Sigmoid colon (tissue), 7 donors: Measurements from ENCODE around the gene LPAR1. TPM values are rescaled to one million over a fixed set of nuclear protein-coding genes. Genes with fewer than 3 reads are reported as not detected.

Experiments
- DNase-seq: peaks from one replicate; pipeline ENCODE4 v3.0.0-alpha.2; 2019
- H3K27ac ChIP-seq, 4 donors: fragments of 200-600 bp; sonication (generic); one replicate each; pipeline ENCODE4 v1.5.1; 2016 to 2019; ENCODE audit warnings: mild to moderate bottlenecking in 1 of 4
- H3K27me3 ChIP-seq, 3 donors: fragments of 200-600 bp; sonication (generic); one replicate each; pipeline ENCODE4 v1.5.1; 2019; ENCODE audit warnings: mild to moderate bottlenecking in 1 of 3
- H3K36me3 ChIP-seq, 4 donors: fragments of 200-600 bp; sonication (generic); one replicate each; pipeline ENCODE4 v1.5.1; 2016 to 2019
- H3K4me1 ChIP-seq, 4 donors: fragments of 200-600 bp; sonication (generic); one replicate each; pipeline ENCODE4 v1.5.1; 2017 to 2019
- H3K4me3 ChIP-seq, 4 donors: fragments of 200-600 bp; sonication (generic); one replicate each; pipeline ENCODE4 v1.5.1; 2017 to 2019; ENCODE audit warnings: mild to moderate bottlenecking in 2 of 4, moderate library complexity in 1 of 4
- H3K9me3 ChIP-seq, 4 donors: fragments of 200-600 bp in 3 of 4; sonication (generic) in 3 of 4; one replicate each; pipeline versions ENCODE4 v1.5.1 to v1.6.1; 2013 to 2019
- CTCF ChIP-seq, 4 experiments: fragments of 450-650 bp in 3 of 4; fragments of 200-600 bp in 1 of 4; IDR thresholded peaks; one replicate each; pipeline ENCODE4 v1.5.1; 2016 to 2019; ENCODE audit warnings: antibody characterized with exemption in 4 of 4, mild to moderate bottlenecking in 3 of 4, moderate library complexity in 2 of 4
- EP300 ChIP-seq, 4 donors: sonication (generic); formaldehyde crosslinking; IDR thresholded peaks; one replicate each; pipeline ENCODE4 v1.6.1; 2017; ENCODE audit warnings: antibody characterized with exemption in 4 of 4
- POLR2A ChIP-seq, 2 donors: fragments of 450-650 bp; IDR thresholded peaks; one replicate each; pipeline ENCODE4 v1.6.1; 2016; ENCODE audit warnings: antibody characterized with exemption in 2 of 2, mild to moderate bottlenecking in 2 of 2, moderate library complexity in 2 of 2
- POLR2AphosphoS5 ChIP-seq, 4 donors: sonication (generic); formaldehyde crosslinking; IDR thresholded peaks; one replicate each; pipeline ENCODE4 v1.6.1; 2017; ENCODE audit warnings: antibody characterized with exemption in 4 of 4
- WGBS, 2 donors: extraction: QIAGEN DNeasy Blood & Tissue Kit; methylation state at CpG; one replicate each; pipeline ENCODE4 v1.1.7; 2013; 5-methylcytosine and 5-hydroxymethylcytosine counted together
- intact Hi-C: fragments of 100-400 bp; cut with DNase I; formaldehyde crosslinking; loops from one replicate; pipeline ENCODE4 v1.15.1; 2023
- polyA plus RNA-seq, 3 donors: library from polyadenylated mRNA; stranded (reverse); fragments of 200-250 nt; gene quantifications; one replicate each; pipeline ENCODE4 v1.2.3, GENCODE V29; 2013
- total RNA-seq, 4 donors: library from RNA; depleted of rRNA; stranded (reverse); fragments of >200 nt; gene quantifications; one replicate each; pipeline ENCODE4 v1.1.0, GENCODE V29; 2016
- donor health status: healthy with polysubstance abuse.
- donor health status: Bipolar disorder and iron deficiency.
- donor health status: healthy.

The LPAR1 gene
- total and polyA plus RNA-seq, 7 donors = 11.3 to 62.4 (median 34.9) TPM

- no peak overlapping the region for H3K4me3 ChIP-seq
- H3K27me3 ChIP-seq = no peaks in the 10 kb centered on the region
- H3K36me3 ChIP-seq = no peaks in the 10 kb centered on the region
- DNase-seq = no peak
- no peaks in the 10 kb centered on the region for H3K4me1 ChIP-seq
- no peak overlapping the region for H3K27ac ChIP-seq
- TF ChIP-seq POLR2AphosphoS5 (IDR thresholded peaks at IDR 0.05) = no peak
- TF ChIP-seq EP300 (IDR thresholded peaks at IDR 0.05) = no peak
- no peak for TF ChIP-seq POLR2A (IDR thresholded peaks at IDR 0.05)
- TF ChIP-seq CTCF (IDR thresholded peaks at IDR 0.05) = no peak
- intact Hi-C loops = no loop called here
- H3K9me3 ChIP-seq = no peaks in the 10 kb centered on the region
- 78 to 84% methylated on average over 7 of the region's 7 CpGs for WGBS, 2 donors
Observed at GRCh38 chr9:111064160-111064837, 26.0 kb upstream of the LPAR1 start.

- intact Hi-C loops = no loop called here
- 85% methylated on average over 3 of the region's 3 CpGs for WGBS, 2 donors
- no peaks in the 10 kb centered on the region for H3K9me3 ChIP-seq
- DNase-seq = no peak
- no peaks in the 10 kb centered on the region for H3K36me3 ChIP-seq
- no peaks in the 10 kb centered on the region for H3K4me1 ChIP-seq
- H3K4me3 ChIP-seq = no peak overlapping the region
- no peaks in the 10 kb centered on the region for H3K27me3 ChIP-seq
- TF ChIP-seq POLR2AphosphoS5 (IDR thresholded peaks at IDR 0.05) (no peak), CTCF (IDR thresholded peaks at IDR 0.05) (no peak), EP300 (IDR thresholded peaks at IDR 0.05) (no peak), POLR2A (IDR thresholded peaks at IDR 0.05) (no peak)
- no peak overlapping the region for H3K27ac ChIP-seq
Observed at GRCh38 chr9:111063332-111063731, 25.1 kb upstream of the LPAR1 start.

GRCh38 chr9:111058166-111058565 is 19.9 kb upstream of the LPAR1 start:
- Histone ChIP-seq H3K9me3 (peaks cover 0 to under 1% (median 0%) of the 10 kb centered on the region in 4 donors), H3K36me3 (no peaks in the 10 kb centered on the region), H3K4me1 (no peaks in the 10 kb centered on the region), H3K27me3 (no peaks in the 10 kb centered on the region), H3K27ac (no peak overlapping the region), H3K4me3 (no peak overlapping the region)
- TF ChIP-seq EP300 (IDR thresholded peaks at IDR 0.05) (no peak), CTCF (IDR thresholded peaks at IDR 0.05) (no peak), POLR2A (IDR thresholded peaks at IDR 0.05) (no peak), POLR2AphosphoS5 (IDR thresholded peaks at IDR 0.05) (no peak)
- WGBS, 2 donors = 79 to 81% methylated on average over 3 of the region's 3 CpGs
- intact Hi-C loops = no loop called here
- no peak for DNase-seq

- H3K4me3 ChIP-seq = no peak overlapping the region
- H3K36me3 ChIP-seq = no peaks in the 10 kb centered on the region
- 64 to 67% methylated on average over 3 of the region's 3 CpGs for WGBS, 2 donors
- no peaks in the 10 kb centered on the region for H3K27me3 ChIP-seq
- DNase-seq = no peak
- no peak overlapping the region for H3K27ac ChIP-seq
- no peaks in the 10 kb centered on the region for H3K4me1 ChIP-seq
- H3K9me3 ChIP-seq = peaks cover 0 to 3% (median 0%) of the 10 kb centered on the region in 4 donors
- intact Hi-C loops = no loop called here
- TF ChIP-seq CTCF (IDR thresholded peaks at IDR 0.05) (no peak), EP300 (IDR thresholded peaks at IDR 0.05) (no peak), POLR2A (IDR thresholded peaks at IDR 0.05) (no peak), POLR2AphosphoS5 (IDR thresholded peaks at IDR 0.05) (no peak)
Observed at GRCh38 chr9:111056538-111056937, 18.3 kb upstream of the LPAR1 start.

- Histone ChIP-seq H3K9me3 (peaks cover 0 to 3% (median 0%) of the 10 kb centered on the region in 4 donors), H3K4me1 (no peaks in the 10 kb centered on the region), H3K27me3 (no peaks in the 10 kb centered on the region), H3K36me3 (no peaks in the 10 kb centered on the region), H3K4me3 (no peak overlapping the region), H3K27ac (no peak overlapping the region)
- intact Hi-C loops = no loop called here
- TF ChIP-seq CTCF (IDR thresholded peaks at IDR 0.05) (no peak), EP300 (IDR thresholded peaks at IDR 0.05) (no peak), POLR2A (IDR thresholded peaks at IDR 0.05) (no peak), POLR2AphosphoS5 (IDR thresholded peaks at IDR 0.05) (no peak)
- WGBS, 2 donors = 90% methylated on average over 2 of the region's 2 CpGs
- no peak for DNase-seq
Observed at GRCh38 chr9:111052791-111053190, 14.5 kb upstream of the LPAR1 start.
